Limb (tissue), 2 donors: ENCODE measurements around the gene ANAPC2.

Experiments
- DNase-seq, 2 donors: peaks; one replicate each; pipeline ENCODE4 v3.0.0-alpha.2; 2016; ENCODE audit errors: extremely low spot score in 2 of 2

The ANAPC2 gene

GRCh38 chr9:137128862-137129455 lies 59.4 kb downstream of the ANAPC2 start:
- DNase-seq: no peak

- no peak for DNase-seq
Measured at GRCh38 chr9:137128158-137128861, 60.0 kb downstream of the ANAPC2 start.

DNA sequence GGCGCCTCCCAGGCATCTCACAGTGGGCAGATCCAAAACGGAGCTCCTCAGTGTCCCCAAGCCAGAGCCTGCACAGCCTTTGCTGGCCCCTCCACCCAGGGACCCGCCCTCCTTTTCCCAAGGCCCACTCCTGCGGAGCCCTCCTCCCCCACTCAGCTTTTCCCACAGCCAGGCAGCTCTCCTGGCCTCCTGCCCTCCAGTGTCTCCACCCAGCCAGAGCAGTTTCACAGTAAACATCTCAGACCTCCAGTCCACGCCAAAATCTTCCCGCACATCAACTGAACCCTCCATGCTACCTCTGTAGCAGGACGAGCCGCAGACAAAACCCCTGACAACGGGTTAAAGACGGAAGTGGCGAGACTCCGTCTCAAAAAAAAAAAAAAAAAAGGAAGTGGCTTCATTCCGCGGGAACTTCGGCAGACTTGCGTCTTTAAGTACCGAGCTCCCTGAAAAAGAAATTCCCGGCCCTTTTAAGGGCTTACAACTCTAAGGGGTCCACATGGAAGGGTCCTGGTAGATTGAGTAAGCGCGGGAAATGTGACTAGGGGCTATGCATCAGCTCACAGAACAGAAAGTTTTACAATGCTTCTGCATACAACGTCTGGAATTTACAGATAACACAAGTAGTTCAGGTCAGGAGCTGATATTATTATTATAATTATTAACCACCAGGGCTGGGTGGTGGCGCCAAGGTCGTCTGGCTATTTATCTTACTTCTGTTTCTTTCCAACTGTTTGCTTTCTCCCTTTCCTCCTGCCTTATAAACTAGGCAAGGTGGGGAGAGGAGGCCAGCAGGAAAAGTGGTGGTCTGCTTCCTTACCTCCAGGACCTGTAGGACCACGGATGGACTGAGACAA lies 60.8 kb downstream of the ANAPC2 start:
- DNase-seq: no peak

DNA sequence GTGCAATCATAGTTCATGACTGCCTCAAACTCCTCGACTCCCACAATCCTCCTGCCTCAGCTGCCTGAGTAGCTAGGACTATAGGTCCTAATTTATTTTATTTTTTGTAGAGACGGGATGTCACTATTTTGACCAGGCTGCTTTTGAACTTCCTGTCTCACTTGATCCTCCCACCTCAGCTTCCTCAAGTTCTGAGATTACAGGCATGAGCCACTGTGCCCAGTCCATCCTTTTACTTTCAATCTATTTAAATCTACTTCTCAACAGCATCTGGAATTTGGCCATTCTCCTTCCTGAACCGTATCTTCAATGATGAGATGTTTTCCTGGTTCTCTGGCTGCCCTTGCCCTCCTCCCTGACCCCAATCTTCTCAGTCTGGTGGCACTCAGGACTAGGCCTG lies 61.6 kb downstream of the ANAPC2 start:
- no peak for DNase-seq
